ENCODE results near the gene LEMD2.

DNA sequence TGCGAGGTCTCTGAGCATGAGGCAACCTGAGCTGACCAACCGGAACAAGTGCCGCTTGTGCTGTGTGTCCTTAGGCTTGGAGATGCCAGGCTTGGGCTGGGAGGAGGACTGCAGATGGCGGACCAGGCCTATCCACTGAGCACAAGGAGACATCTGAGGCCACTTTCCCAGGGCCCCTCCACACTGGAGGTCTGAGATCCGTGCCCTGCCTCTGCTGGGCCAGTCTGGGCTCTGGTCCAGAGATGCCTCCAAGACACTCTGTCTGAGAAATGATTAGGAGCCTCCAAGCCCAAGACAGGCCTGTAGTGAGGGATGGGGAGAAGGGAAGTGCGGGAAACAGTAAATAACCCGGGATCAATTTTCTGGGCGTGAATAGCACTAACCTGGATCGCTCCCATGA is 17.9 kb upstream of the LEMD2 start:
- TF ChIP-seq, protein P1, sequence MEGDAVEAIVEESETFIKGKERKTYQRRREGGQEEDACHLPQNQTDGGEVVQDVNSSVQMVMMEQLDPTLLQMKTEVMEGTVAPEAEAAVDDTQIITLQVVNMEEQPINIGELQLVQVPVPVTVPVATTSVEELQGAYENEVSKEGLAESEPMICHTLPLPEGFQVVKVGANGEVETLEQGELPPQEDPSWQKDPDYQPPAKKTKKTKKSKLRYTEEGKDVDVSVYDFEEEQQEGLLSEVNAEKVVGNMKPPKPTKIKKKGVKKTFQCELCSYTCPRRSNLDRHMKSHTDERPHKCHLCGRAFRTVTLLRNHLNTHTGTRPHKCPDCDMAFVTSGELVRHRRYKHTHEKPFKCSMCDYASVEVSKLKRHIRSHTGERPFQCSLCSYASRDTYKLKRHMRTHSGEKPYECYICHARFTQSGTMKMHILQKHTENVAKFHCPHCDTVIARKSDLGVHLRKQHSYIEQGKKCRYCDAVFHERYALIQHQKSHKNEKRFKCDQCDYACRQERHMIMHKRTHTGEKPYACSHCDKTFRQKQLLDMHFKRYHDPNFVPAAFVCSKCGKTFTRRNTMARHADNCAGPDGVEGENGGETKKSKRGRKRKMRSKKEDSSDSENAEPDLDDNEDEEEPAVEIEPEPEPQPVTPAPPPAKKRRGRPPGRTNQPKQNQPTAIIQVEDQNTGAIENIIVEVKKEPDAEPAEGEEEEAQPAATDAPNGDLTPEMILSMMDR (IDR thresholded peaks at IDR 0.05; ENCODE audit: extremely low read depth in 1 of 2, insufficient read depth in 1 of 2, low read depth in 1 of 2, low read length in 2 of 2): no peak
- TF ChIP-seq POLR2A (IDR thresholded peaks at IDR 0.05; ENCODE audit: low read depth, low read length) (no peak), EZH2 (IDR thresholded peaks at IDR 0.05; ENCODE audit: borderline replicate concordance, low read depth, low read length, severe bottlenecking) (no peak), POLR2AphosphoS5 (IDR thresholded peaks at IDR 0.05; ENCODE audit: insufficient read depth, low read depth, low read length) (no peak), JUN (IDR thresholded peaks at IDR 0.05; ENCODE audit: borderline replicate concordance, insufficient read depth, insufficient read length, low read depth) (no peak), GATA2 (IDR thresholded peaks at IDR 0.05; ENCODE audit: insufficient read depth, insufficient read length, low read depth, low read length) (no peak)
- TF ChIP-seq, protein P2, sequence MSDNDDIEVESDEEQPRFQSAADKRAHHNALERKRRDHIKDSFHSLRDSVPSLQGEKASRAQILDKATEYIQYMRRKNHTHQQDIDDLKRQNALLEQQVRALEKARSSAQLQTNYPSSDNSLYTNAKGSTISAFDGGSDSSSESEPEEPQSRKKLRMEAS (IDR thresholded peaks at IDR 0.05; ENCODE audit: insufficient read depth, insufficient read length): no peak
